HS-27A (cell line): ENCODE results near the gene EFHC1.

Experiments used
- DNase-seq: peaks from one replicate; pipeline ENCODE4 v3.0.0-alpha.2; 2012; ENCODE audit warnings: low read depth, missing footprints

Gene EFHC1

DNA sequence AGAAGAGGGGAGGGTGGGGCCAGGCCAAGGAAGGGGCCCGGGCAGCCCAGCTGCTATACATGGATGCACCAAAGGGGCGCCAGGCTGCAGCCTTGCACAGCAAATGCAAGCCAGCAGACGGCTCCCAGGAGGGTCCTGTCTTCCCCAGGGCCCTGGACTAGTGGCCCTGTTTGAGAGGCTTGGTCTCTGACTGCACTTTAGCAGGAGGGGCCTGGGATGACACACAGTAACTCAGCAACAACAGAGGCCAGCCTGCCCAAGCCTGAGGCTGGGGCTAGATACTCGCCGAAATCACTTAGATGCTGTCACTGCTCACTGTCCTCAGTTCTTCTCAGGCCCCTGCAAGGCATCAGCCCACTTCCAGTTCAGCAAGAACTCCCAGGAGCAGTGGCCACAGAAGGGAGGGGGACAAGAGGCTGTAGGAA is 83.2 kb downstream of the EFHC1 start:
- DNase-seq: no peak

DNA sequence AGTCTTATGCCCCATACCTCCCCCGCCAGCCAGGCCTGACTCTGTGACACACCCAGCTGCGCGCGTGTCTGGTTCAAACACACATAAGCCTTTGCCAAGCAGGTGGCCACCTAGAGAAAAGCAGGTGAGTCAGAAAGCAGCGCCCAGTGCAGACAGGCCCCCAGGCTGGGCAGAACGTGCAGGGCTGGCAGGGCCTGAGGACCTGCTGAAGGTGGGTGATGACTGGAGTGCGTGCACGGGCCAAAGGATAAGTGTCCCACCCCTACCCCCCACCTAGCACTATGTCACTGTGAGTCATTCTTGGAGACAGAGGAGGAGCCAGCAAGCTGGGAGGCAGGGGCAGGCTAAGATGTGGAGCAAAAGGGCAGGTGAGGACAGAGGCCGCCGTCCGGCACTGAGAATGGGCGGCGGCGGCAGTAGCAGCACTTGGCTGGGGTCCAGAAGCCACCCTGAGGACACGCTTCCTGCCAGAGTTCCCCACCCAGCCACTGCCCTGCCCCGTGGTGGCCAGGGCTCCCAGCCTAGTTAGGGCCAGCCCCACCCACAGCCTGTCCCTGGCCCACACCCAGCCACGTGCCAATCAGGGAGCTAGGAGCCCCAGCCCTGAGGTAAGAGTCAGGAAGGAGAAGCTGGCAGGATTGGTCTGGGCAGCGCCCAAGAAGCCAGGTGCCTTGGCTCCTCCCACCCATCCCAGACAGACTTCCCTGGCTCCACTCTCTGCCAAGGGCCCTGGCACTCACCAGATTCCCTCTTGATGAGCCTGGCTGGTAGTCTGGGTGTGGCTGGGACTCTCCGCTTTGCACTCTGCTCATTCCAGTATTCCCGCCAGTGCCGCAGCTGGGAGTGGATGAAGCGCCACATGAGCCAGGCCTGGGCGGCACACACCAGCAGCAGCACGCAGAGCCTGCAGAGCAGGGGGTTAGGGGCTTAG is 84.0 kb downstream of the EFHC1 start:
- peak; percentile 99 for DNase-seq

DNA sequence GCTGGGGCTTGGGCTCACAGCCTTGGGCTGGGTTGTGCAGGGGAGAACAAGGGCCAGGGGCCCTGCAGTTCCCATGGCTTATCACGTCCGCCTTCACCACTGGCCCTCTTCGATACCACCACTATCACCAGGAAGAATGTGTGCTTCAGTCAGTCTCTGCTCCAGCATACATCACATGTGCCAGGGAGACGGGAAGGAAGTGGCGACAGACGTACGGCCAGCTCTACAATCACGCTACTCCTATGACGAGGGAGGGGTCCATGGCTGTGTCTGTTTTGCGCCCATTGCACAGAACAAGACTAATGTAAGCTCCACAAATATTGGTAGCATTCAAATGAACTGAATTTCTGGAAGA is 84.6 kb downstream of the EFHC1 start:
- DNase-seq: no peak

DNA sequence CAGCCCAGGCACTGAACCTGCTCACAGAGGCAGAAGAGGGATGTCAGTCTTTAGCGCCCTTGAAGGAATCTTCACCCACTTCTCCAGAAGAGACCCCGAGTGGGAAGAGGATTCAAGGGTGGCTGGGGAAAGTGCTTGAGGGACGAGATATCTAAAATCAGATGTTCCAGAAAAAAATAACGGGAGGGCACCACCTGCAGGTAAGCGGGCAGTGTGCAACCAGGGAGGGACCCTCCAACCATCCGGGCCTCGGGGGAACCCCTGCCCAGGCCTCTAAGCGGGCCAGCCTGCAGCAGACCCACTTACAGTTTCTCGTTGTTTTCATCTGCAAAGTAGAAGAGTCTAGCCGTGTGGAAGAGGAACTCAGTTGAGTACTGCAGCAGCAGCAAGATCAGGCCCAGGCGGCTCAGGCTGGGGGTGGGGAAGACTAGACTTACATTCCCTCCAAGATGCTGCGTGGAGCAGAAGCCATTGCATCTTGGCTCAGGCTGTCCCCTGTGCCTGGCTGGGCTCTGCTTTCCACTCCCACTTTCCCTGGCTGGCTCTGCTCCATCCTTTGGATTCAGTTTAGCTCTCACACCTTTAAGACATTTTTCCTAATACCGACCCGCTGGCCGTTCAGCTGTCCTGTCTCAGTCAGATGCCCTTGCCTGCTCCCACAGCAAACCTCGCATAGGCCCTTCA is 85.7 kb downstream of the EFHC1 start:
- no peak for DNase-seq

DNA sequence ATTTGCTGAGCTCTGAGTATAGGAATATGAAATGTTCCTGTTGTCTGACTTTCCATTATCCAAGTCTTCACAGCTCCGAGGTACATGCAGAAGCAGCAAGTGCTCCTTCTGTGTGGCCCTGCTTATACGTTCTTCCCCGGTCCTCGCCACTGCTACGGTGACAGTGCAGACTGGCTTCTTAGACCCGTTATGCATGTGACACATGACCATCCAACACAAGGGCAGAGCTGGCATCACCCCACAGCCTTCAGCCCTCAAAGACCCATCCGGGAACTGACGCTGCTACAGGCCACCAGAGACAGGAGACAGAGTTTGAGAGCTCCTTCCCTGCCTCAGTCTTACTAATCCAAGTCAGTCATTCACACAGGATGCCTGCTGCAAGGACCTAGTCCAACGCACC is 86.3 kb downstream of the EFHC1 start:
- no peak for DNase-seq

DNA sequence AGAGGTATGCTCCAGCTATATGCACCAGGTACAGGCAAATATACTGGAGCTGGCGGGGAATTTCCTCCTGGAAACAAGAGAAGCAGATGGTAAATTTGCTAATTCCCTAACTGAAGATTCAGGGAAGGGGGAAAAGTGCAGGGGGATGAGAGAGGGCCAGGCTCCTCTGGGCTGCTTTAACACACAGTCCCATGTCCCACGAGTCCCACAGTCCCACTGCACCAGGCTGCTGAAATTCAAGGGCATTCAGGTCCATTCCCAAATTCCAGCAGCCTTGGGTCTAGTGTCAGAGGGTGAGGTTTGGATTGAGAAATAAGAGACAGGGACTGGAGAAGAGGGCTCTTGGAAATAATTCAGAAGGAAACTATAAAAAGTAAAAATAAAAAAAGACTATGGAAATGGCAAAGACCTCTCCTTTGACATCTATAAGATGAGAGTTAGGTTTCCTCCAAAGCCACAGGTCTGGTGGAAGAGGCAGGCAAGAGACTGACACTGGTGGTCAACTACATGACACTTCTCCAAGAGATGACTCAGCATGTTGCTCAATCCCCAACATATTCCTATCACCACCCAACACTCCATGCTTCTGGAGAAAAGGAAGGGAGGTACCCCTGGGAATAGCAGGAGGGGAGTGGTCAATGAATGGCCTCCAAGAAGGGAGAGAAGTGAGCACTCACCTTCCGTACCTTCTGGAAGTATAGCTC is 87.6 kb downstream of the EFHC1 start:
- DNase-seq: no peak

DNA sequence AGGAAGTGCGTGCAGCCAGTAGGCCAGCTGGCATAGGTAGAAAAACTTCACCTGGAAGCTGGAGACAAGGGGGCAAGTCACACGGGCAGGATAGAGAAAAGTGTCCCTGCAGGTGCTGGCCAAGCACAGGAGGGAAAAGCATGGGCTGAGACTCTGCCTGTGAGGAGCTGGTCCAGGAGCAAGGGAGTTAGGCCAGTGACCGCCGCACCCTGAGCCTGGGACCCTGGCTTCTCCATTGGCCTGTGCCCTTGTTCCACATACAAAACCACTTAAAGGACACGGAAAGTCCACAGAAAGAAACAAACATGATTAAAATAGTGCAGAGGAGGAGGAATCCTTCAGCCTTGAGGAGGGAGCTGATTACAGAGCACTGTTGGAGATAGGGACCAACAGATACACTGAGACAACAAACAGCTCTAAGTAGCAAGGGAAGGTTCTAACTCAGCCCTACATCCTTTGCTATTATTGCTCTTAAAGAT is 88.2 kb downstream of the EFHC1 start:
- DNase-seq: no peak

DNA sequence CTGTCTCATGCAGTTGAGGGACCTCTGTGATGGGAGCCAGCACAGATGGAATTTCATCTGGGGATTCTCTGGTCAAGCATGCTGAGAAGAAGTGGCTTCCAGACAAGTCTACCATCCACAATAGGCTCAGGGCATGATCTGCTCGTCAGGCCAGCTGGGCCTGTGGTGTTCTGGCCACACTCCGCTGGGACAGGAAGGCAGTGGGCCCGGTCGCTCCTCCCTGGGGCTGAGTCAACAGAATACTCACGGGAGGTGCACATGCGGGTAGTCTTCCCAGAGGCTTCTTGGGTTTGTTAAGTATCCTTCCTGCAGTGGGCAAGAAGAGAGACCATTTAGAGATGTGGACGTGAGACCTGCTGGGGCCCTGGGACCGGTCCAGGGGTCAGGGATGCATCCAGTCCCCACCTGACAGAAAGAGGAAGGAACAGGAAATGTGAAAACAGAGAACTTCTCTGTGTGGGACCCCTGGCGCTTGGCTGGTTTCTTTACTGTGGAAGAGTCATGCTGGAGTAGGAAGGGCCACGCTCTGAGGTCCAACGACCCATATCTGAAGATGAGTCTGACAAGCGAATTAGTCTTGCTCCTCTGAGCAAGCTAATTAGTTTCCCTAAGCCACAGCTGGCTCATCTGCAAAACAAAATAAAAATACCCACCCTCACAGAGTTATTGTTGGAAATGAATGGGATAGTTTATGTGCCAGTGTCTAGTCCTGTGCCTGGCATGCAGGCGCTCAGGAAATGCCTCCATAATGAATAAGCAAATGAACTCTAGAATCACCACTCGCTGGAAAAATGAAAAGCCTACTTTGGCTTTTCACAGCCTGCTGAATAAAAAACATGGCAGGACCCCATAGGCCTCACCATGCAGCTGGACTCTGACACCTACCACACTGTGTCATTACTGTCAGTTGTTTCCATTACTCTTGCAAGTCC is 89.4 kb downstream of the EFHC1 start:
- no peak for DNase-seq

DNA sequence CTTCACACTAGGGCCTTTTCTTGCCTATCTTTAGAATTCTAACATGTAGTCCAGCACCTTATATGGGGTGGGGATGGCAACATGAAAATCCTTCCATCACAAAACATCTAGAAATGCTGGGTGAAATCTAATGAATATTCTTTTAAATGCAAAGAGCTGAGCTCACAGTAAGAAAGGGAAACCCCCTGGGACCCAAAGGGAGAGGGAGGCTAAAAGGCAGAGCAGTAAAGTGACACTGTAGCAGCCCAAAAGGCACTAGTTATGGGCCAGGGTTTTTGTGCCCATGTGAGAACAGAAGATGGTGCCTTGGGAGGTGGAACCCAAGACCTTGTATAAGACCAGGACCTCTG is 90.0 kb downstream of the EFHC1 start:
- no peak for DNase-seq

DNA sequence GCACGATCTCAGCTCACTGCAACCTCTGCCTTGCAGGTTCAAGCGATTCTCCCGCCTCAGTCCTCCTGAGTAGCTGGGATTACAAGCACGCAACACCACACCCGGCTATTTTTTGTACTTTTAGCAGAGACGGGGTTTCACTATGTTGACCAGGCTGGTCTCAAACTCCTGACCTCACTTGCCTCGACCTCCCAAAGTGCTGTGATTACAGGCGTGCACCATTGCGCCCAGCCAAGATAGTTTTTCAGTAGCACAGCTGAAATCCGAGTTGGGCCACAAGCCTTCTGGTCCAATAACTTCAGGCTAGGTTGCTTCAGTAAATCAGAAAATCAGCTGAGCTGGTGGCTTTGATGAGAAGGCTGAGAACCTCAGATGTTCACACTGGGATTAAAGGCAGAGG is 91.0 kb downstream of the EFHC1 start:
- DNase-seq: no peak

DNA sequence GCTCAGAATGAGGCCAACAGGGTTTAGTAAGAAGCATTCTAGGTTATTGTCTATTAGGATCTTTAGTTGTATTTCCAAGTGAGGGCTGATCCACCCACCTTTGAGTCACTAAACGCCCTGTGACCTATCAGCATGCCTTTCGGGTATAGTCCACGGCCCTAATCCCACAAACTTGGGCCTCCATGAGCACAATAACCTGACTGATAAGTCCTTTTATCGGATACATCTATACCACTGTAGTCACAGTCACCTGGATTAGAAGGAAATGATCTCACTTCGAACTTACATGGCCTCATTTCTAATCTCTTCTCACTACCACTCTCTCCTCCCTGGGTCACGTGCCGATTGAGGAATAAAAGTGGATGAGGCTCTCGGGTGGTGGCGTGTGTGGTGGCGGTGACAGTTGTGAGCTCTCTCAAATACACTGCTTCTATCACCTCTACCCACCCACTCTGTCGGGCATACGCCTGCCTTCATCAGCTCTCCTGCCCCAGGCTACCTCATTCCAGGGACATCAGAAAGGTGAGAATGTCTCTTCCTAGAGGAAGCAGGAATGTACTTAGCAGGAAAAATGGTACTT is 91.5 kb downstream of the EFHC1 start:
- no peak for DNase-seq

DNA sequence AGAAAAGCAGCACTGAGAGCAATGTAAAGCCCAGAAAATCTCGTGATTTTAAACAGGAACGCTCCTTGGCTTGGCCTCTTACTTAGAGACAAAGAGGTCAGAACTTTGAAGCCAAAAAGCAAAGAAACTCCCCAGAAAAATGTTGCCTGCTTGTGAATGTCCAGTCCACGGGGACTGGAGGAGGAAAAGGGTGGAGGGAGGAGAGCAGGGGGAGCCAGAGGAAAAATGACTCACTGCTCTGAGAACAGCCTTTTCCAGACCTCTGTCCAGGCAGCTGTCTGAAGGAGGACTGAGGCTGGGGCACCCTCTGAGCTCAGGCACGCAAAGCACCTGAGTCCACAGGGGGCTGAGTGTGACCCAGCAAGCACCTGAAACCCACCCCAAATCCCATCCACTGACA is 92.1 kb downstream of the EFHC1 start:
- DNase-seq: peak; percentile 82

DNA sequence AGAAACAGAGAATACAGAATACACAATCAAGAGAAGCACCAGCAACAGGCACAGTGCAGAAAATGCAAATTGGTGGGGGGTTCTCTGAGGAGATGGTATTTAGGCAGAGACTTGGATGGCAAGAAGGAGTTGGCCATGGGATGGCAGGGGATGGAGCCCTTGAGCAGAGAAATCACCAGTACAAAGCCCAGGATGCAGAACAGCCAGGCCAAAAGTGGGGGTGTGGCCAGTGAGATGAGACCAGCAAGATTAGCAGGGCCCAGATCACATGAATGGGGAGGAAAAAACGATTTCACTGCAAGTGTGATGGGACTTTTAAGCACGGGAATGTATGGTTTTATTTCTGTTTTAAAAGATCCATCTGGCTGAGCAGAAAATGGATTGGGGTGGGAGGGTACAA is 93.3 kb downstream of the EFHC1 start:
- DNase-seq: no peak

DNA sequence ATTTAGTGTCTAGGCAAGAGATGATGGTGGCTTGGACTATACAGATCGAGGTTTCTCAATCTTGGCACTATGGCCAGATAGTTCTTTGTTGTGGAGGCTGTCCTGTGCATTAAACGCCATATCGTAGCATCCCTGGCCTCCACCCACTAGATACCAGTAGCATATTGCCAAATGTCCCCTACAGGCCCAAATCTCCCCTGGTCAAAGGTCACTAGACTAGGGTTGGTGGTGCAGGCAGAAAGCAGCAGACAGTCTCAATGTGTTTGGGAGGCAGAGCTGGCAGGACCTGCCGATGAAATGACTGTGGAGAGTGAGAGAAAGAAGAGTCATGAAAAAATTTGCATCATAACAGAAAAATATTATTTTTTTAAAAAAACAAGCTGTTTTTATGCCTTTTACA is 93.8 kb downstream of the EFHC1 start:
- DNase-seq: no peak

DNA sequence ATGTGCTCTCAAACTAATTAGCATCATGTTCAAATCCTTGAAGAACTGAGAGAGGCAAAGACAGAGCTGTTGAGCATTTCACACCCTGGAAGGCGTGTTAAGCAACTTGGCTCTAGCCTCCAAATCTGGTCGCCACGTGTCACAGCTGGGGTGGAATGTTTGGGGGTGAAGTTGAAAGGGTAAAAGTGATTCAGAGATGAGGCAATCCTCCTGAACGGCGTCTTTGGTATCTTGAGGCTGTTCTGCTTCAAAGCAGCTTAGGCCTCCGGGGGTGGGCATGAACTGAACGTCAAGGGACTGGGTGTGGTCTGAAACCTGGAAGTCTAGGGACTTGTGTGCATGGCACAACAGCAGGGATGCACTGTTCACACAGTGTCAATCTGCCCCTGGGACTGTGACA is 94.4 kb downstream of the EFHC1 start:
- peak; percentile 83 for DNase-seq

DNA sequence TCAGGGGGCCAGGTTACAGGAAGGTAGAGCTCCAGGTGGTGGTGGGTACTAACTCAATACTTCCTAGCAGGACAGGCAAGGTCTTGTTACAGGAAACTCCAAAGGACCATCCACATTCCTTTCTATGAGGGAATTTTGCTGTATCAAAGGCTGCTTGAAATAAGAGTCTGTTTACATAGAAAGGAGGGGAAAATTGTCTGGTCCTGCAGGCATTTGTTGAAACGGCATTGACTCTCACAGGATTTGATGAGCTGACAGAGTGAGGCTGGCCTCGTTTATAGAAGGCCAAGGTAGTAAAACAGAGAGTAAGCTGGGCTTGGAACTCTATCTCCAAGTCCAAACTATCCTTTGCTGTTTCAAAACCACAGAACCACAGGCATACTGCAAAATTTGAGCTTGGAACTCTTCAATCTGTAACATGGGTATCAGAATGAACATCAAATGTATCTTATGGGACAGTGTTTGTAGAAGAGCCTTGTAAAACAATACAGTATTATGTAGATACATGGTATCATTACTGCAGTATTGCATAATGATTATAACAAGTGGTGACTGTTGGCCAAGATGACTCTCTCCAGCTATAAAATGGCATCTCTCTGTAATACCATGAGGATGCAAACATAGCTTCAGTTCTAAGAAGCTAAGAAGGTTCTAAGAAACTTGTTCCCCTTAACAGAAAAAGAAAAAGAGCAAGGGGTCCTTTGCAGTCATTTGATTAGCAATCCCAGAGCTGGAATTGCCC is 95.2 kb downstream of the EFHC1 start:
- DNase-seq: no peak

DNA sequence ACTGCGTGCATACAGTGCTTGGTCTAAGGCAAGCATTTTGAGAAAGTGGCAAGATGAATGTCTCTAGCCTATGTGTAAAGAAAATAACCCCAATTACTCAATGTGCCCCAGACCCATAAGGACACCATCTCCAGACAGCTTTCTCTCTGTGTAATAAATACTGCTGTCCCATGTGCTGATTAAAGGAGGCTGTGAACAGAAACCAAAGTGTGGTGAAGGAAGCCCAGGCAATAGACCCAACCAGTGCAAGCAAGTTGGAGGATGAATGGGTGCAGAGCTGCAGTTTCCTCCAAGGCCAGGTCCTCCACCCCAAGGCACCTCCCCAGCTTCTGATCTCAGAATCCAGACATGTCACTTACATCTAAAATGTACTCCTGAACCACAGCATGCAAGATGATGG is 96.1 kb downstream of the EFHC1 start:
- DNase-seq: no peak

DNA sequence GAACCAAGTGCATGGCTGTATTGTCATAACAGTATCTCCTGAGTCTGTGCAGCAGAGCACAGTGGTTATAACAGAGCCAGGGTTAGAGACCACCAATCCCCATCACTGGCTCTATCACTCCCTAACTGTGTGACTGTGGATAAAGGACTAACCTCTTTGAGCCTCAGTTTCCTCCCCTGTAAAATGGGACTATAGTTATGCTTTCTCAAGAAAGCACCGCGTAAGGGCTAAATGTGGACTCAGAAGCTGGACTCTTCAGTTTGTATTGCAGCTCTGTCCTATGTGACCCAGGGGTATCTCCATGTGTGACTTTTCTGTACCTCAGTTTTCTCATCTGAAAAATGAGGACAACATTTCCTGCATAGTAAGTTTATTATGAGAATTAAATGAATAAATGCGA is 96.8 kb downstream of the EFHC1 start:
- DNase-seq: no peak

DNA sequence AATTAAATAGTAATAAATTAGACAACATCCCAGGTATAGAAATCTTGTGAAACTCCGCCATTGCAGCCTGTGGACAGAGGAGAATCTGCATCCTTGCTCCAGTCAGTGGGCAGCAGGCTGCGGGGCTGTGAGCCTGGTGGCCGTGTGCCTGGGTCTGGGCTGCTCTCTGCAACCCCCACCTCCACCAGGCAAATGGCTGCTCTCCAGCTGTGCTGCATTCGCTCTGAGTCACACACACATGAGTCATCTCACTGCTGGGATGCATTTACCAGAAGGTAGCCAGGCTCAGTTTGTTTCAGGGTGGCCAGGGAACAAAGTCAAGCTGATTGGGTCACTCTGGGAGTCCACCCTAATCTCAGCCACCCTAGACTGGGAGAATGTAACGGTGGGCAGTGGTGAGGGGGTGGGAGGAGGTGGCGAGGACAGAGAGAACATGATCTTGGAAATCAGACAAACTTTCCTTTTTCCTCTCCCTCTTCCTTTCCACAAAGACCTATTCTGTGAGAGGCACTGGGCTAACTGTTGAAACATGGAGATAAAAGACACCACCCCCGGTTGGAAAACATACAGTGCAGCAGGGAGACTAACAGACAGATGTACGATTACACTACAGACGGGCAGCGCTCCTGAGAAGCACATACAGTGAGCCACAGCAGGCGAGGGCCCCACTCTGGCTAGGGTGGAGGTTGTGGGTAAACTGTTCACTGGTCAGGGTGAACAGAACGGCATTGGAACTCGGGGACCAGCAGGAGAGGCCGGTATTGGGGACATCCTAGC is 97.5 kb downstream of the EFHC1 start:
- peak; percentile 99 for DNase-seq
